GM21825 (cell line): ENCODE results near the gene CRK.

Experiments
- ATAC-seq: cut with Tn5 transposase; IDR thresholded peaks from one replicate; pipeline ENCODE4 v1.9.1; 2021; ENCODE audit warnings: mild to moderate bottlenecking, moderate library complexity; ENCODE audit not compliant: unreplicated experiment

CRK gene

DNA sequence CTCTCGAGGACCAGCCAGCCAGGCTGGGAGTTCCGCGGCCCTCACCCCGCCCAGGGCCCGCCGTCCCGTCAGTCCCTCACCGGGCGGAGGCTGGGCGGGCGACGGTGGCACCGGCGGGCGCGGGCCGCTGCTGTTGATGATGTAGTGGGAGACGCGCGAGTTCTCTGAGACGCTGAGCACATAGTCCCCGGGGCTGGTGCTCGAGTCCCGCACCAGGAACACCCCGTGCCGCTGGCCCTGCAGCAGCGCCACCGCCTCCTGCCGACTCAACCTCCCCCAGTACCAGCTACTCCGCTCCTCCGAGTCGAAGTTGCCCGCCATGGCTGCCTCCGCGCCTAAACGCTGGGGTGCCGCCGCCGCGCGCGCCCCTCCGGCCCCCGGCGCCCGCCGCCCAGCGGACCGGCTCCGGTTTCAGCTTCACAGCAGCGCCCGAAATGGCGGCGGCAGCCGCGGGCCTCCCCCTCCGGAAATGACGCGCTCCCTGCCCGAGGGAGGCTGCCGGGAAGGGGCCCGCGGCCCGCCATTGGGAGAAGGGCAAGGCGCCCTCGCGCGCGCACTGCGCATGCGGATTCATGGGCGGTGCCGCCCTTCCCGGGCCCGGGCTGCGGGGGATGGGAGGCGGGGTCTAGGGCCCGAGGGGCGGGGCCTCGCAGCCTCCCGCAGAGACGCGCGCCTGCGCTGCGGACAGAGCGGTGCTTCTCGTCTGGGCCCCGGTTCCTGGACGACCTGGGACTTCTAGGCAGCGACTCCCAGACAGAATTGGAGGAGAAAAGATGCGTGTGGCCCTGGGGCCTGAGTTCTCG is at the start of gene CRK:
CRK (minus strand) TSS at position 436 of the 803 bp plus-strand sequence; CDS start at position 321, 115 bp downstream.
- peak; percentile 76 for ATAC-seq

DNA sequence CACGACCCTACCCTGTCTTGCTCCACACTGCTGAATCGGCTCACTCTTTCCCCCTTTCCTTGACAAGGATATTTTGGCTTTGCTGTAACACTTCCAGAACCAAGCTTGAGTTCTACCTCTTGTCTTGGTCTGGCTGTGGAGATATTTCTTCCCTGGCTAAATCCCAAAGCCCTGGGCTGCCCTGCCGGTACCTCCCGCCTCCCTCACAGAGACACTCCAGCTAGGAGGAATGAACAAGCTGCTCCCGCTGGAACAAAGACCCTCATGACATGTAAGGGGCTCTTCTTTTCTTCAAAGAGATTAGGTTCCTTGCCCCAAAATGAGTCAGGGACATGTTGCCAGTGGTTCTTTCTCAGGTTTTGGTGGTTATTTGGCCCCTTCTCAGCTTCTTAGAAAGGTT is 49.6 kb upstream of the CRK start:
- no peak for ATAC-seq

DNA sequence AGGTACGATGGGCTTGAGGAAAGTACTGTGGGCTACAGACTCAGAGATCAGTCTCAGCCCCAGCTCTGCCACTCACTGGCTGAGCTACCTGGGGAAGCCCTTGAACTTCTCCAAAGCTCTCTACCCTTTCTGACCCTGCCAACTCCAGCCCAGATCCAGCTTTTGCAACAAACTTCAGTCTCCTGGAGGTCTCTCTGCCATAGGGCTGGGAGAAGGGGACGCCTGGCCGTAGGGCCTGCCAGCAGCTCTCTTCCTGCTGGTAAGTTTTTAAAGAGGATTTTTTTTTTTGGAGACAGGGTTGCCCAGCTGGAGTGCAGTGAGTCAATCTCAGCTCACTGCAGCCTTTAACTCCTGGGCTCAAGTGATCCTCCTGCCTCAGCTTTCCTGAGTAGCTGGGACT is 48.8 kb upstream of the CRK start:
- ATAC-seq: no peak

DNA sequence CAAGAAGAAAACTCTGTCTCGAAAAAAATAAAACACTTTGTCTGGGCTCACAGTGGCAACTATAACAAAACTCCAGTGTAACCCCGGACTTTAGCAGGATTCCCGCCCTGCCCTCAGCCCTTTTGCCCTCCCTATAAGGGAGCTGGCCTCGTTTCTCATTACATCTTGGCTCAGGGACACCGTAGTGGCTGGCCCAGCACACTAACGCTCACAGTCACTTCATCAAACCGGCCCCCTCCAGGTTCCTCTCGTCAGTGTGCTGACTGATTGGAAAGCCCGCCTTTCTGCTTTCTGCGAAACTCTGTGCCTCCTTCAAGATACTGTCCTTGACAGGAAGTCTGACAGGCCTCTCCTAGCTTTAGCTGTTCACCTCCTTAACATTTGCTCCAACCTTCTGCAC is 47.7 kb upstream of the CRK start:
- ATAC-seq: no peak

DNA sequence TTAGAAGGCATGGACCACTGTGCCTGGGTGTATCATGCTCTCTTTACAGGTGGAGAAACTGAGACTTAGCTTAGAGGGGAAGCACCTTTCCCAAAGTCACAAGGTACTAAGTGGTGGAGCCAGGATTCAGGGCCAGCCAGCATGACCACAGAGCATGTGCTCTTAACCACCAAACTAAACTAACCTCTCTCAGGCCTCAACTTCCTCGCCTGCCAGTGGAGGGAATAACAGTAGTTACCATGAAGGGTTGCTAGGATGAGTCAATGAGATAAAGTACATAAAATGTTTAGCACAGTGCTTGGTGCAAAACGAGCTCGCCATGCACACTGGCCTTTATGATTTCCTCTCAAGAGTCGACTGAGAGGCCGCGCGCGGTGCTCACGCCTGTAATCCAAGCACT is 42.8 kb upstream of the CRK start:
- ATAC-seq: no peak

DNA sequence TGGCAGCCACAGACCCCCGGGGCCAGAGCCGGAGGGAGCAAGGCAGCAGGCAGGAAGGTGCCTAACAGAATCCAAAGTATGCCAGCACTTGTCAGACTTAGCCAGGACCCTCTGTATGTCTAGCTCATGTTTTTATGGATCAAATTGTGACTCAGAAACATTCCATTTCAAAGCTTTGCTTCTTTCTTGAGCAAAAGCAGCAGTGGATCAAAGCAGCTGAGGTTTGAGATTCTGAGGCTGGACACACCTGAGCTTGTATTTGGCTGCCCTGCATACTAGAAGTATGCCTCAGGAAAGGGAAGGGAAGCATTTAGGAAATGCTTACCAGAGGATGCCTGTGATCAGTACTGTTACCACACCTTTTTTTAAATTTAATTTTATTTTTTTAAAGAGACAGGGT is 42.2 kb upstream of the CRK start:
- no peak for ATAC-seq

DNA sequence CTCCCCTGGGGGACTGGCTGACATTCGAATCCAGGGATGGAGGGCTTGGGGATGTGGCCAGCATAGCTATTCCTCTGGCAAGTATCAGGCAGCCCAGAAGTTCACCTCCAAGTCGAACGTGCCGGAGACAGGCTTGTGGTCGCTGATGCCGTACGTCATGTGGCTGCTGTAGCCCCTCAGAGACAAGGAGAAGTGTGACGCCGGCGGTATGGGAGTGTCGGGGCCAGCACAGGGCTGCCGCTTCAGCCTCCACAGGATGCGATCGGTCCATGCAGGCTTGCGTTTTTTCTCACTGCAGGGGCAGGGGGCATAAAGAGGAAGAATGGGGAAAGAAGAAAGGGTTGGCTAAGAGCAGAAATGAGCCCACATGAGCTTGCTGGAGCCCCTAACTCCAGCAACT is 41.8 kb upstream of the CRK start:
- ATAC-seq: no peak

DNA sequence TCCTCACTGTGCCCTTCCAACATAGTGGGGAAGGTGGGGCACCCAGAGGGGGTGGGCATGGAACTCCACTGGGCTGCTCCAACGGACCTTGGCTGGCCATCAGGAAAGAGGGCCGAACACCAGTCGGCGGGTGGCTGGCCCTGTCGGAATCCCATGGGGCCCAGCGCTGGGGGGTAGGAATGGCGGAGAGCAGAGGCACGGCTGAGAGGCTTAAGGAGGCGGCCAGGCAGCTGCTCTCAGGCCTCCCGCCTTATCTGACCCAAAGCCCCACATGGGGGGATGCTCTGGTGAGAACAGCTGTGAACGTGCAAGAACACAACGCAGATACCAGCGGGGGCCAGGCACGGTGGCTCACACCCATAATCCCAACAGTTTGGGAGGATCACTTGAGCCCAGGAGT is 40.8 kb upstream of the CRK start:
- no peak for ATAC-seq

DNA sequence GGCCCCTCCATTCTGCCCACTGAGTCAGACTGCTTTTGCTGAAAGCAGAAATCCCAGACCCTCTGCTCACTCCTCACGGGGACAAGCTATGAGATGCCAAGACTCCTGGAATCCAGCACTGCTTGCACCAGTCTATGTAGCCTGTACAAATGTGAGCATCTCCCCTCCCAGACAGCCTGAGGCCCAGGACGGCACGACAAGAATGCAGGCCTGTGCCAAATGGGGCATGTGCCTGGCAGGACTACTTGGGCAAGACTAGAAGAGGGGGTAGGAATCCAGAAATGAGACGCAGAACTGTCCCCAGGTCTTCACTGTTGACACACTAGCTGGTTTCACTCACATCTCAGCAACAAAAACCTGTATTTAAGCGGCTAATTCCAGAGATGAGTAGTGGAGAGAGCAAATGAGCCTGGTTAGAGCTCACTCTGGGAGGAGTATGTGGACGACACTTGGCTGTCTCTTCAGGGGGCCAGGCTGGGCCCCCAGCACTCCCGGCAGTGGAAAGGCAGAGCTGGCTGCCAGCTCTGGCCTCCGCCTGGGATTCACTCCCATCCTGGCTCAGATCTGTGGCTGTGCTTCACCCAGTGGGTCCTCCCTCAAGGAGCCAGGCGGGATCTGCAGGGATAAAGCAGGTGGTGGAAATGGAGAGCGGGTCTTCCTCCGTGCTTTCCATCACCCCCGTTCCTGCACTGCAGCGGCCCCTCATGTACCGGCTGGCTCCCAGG is 39.4 kb upstream of the CRK start:
- no peak for ATAC-seq

DNA sequence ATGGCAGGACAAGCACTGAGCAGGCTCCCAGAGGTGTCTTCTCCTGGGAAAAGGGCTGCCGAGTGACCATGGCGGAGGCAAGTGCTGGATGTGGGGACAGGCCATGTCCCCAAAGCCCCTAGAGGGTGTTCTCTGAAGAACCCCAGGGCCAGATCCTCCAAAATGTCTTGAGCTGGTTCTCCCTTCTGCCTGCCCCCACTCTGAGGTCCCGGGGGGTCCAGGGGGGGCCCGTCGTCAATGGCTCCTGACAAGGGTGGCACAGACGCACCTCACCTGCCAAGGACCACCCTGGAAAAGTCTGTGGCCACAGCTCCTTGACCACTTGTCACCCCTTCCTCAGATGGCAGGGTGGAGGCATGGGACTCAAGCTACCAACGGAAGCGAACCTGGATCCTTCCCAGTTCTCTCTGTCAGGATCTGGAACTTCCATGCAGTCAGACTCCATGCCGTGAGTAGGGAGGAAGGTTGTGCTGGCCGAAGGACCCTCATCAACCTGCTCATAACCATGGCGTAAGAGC is 38.8 kb upstream of the CRK start:
- no peak for ATAC-seq

DNA sequence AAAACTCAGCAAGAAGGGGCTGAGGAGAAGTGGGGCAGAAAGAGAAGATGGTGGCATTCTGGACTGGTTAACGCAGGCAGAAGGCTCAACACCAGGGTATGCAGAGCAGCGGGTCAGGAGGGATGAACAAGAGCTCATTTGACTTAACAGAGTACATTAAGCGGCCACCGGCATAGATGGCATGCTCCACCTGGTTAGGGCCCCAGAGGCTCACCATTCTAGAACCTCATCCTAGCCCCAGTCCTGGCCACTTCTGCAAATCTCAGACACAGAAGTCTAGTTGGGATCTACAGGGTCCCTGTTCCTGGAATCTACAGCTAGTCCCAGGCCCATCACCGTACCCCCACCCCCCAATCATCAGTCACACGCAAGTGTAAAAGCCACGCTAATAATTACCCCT is 38.2 kb upstream of the CRK start:
- ATAC-seq: no peak

DNA sequence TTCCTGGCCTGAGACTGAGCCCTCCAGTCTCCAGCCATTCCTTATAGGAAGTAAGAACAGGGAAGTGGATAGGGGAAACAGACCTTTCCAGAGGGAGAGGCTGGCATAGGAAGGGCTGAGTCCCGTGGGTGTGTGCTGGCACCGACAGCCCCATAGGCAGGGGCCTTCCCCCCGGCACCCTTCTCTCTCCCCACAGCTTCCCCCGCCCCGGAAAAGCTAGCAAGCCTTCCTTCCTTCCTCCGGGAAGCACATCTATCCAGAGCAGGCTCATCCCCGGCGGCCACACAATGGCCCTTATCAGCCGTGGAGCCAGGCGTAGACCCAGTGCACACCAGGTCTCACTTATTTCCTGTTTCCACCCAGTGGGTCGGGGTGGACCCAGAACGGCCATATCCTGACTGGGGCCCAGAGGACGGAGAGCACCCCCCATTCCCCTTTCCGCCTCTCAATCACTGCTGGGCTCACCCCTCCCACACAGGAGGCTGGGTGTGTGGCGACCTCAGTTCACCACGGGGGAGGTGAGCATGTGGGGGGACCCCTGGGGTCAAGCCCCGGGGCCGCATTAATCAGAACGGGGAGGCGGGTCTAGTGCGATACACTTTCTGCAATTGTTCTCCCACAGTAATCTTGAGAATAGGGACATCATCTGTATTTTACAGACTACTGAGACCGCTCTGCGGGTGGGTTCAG is 37.4 kb upstream of the CRK start:
- no peak for ATAC-seq

DNA sequence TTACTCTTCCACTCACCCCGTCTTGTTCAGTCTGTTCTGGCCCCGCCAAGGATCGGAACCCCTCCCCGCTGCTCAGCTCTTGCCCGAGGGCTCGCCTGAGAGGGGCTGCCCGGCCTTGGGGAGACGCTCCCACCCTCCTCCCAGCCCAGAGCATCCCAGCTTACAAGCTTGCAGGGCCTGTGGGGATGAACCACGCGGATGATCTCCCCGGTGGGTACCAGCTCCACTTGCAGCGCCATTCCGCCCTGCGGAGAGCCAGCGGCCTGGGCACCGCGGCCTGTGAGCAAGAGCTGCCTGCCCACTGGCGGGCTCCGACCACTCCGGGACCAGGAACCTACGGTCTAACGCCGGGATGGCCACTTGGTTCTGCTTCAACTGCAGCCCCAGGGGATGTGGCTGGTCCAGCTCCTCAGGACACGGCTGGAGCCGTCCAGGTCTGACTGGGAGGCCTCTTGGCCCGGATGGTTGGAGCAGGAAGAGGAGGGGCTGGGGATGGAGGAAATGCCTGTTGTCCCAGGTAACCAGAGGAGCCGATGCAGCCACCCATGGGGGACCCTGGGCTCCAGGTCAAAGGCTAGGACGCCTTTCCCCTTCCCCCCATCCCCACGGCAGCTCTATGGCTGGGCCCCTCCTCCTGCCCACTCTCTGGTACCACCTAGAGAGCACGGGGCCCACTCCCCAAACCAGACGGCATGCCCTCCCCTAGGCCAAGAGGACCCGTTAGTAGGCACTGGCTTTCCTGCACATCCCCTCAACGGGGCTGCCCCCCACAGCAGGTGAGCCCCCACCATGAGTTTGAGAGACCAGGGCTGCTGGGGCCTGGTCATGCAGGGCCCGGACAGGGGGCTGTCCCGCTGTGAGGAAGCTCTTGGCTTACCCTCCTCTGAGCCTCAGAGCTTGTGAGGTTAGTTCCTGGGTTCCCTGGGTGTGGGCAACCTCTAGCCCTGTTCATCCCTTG is 36.5 kb upstream of the CRK start, which contains the start of gene MYO1C:
MYO1C (minus strand) TSS at position 438 of the 958 bp plus-strand sequence; CDS start at position 239, 199 bp downstream.
- no peak for ATAC-seq

DNA sequence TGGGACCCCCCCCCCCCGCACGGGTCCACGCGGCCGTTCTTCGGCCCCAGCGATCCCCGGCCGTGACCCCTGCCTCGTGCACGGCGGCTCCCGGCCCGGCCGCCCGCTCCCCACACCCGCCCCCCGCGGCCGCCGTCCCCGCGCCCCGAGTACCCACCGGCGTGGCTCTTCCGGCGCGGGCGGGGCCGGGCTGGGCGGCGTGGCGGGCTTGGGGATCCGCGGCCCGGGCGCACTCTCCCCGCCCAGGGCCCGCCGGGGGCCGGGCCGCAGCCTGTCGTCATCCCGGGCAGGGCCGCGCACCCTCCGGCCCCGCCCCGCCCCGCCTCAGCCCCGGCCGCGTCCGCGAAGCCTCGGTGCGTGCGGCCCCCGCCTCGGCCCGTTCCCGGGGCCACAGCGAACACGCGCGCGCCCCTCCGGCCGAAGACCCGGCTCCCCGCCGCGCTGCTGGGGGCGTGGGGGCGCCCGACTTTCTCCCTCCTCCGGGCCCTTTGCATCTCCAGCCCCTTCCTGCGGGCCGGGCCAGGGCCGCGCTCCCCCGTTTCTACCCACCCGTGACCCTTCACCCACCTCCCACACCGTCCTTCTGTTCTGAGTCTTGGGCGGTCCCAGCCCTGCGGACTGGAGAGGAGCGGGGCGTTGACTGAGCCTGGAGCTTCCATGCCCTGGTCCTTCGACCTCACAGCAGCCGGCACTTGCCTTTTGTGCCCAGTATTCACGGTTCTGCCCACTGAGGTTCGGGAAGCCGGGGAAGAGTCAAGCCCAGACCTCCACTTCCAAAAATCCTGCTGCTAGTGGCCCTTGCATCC is 35.6 kb upstream of the CRK start:
- ATAC-seq: no peak

DNA sequence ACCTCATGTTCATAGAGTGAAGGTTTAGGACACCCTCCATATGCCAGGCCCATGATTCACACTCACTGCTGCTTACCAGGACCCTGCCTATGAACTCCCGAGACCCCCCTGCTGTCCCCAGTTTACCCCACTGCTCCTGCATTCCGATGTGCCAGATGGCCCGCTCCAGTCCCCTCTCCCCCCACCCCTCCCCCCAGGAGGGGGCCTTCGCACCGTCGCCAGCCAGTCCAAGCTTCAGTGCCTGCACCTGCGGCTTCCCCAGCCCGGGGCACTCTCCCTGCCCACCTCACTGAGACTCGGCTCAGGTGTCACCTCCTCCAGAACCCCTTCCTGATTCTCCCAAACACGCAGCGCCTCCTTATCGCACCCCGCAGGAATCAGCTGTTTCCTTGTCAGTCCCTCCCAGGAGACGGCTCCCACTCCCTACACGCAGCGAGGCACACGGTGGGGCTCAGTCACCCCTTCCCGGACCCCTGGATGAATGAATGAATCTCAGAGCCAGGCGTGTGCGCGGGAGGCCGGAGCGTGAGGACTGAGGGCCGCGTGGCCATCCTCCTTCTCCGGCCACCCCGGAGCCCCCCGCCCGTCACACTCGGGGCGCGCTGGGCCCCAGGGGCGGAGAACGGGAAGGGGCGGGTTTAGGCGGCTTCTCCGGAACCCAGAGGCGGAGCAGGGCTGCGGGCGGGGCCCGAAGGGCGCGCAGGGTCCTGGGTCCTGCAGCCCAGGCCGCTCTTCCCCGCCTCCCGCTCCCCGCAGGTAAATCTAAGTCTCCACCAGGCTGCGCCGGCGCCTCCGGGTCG is 34.8 kb upstream of the CRK start:
- no peak for ATAC-seq

DNA sequence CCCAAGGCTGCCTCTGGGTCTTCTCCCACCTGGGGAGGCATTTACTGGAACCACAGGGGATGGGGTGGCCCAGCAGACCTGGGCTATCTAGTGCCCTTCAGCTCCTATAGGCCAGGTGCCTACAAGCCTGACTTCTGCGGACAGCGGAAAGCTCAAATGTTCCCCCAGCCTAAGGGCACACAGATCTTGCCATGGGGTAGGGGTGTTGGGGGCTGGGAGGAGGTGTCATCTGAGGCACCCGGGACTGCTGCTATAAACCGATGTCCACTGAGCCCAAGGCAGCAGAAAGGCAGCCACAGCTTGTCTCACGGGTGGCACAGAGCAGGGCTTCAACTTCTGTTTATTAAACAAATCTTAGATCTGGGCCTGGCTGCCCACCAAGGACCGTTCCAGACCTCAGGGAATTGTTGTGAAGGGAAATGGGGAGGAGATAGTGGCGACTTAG is 32.8 kb upstream of the CRK start:
- ATAC-seq: no peak

DNA sequence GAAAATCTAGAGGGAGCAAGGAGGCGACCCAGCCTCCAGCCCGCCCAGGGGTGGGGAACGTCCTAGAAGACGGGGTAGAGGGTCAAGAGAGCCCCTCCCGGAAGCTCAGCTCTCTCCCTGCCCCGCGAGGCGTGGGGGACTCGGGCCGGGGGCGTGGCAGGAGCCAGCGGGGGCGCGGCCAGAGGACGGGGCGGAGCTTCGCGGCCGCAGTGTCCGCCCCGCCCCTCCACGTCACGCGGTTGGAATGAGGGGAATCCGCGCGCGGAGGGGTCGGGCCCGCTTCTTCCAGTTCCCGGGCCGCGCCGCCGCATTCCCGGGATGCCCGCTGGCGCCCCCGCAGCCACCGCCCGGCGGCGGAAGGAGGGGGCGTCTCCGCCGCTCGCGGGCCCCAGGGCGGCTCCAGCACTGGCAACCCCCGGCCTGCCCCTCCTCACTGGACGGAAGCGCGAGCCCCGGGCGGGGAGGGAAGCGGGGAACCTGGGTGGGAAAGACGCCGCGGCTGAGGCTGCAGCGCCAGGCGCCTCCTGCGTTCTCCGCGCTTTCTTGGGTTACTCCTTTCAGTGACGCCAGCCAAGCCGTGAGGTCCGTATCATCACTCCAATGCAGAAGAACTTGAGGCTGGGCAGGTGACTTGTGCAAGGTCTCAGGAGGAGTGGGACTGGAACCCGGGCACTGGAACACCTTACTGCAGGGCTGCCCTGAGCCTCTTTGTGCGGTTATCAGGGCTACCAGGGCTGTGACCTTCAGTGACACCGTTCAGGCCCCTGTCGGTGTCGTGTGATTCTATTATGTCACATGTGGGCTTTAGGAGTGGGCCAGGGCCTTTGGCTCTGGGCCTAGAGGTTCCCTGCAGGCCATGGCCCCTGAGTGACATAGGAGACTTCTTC is 32.1 kb upstream of the CRK start:
- peak; percentile 18 for ATAC-seq
